H1 (cell line): ENCODE results near the gene RNF32. TPM values are rescaled to one million over a fixed set of nuclear protein-coding genes. Genes with fewer than 3 reads are reported as not detected.

Experiments
- CTCF ChIA-PET: fragments of 300-600 bp; sonication (Branson Sonifier 250); formaldehyde crosslinking; loops from one replicate; lab custom pipeline; 2021; ENCODE audit not compliant: partially characterized antibody; lab: Charles Lee
- POLR2A ChIA-PET: fragments of 300-600 bp; sonication (Branson Sonifier 250); formaldehyde crosslinking; loops from one replicate; lab custom pipeline; 2021; ENCODE audit warnings: inconsistent platforms; ENCODE audit not compliant: partially characterized antibody; lab: Charles Lee
- DNase-seq, 2 experiments: peaks; one replicate each; pipeline versions ENCODE4 v3.0.0 to v3.0.0-alpha.2; 2010 to 2022; ENCODE audit warnings: low spot score in 2 of 2, low read depth in 1 of 2, mixed read lengths in 1 of 2
- FAIRE-seq: peaks from 2 replicates; lab custom pipeline; 2011; peaks lifted over from hg19 to GRCh38; lab: Jason Lieb, UNC
- H2AFZ ChIP-seq: 2 replicates; pipeline ENCODE4 v1.8.1; 2012; ENCODE audit warnings: low read length, inconsistent platforms
- H2AK5ac ChIP-seq: 2 replicates; pipeline ENCODE4 v1.6.1; 2013; ENCODE audit warnings: low read depth, low read length
- H2BK120ac ChIP-seq: replicated peaks from 2 replicates; pipeline ENCODE3; 2013; ENCODE audit warnings: low read depth, low read length, inconsistent platforms
- H2BK12ac ChIP-seq: 2 replicates; pipeline ENCODE4 v1.6.1; 2013; ENCODE audit warnings: low read depth, low read length
- H2BK15ac ChIP-seq: 2 replicates; pipeline ENCODE4 v1.6.1; 2013; ENCODE audit warnings: low read length
- H2BK20ac ChIP-seq: 2 replicates; pipeline ENCODE4 v1.6.1; 2013; ENCODE audit warnings: low read length
- H2BK5ac ChIP-seq: 2 replicates; pipeline ENCODE4 v1.6.1; 2013; ENCODE audit warnings: low read depth, low read length
- H3K14ac ChIP-seq: 2 replicates; pipeline ENCODE4 v1.6.1; 2013; ENCODE audit warnings: inconsistent platforms; ENCODE audit not compliant: insufficient read length
- H3K18ac ChIP-seq: 2 replicates; pipeline ENCODE4 v1.6.1; 2013; ENCODE audit warnings: low read length; ENCODE audit errors: extremely low read depth
- H3K23ac ChIP-seq: 2 replicates; pipeline ENCODE4 v1.6.1; 2013; ENCODE audit warnings: inconsistent platforms; ENCODE audit not compliant: insufficient read length
- H3K23me2 ChIP-seq: 2 replicates; pipeline ENCODE4 v1.6.1; 2013; ENCODE audit warnings: low read depth, low read length
- H3K27ac ChIP-seq: 2 replicates; pipeline ENCODE4 v1.6.1; 2011; ENCODE audit warnings: low read depth, low read length, inconsistent platforms
- H3K27me3 ChIP-seq, 4 experiments: replicated peaks in 1 of 4; 1 replicate in 1 of 4; 2 replicates in 3 of 4; pipeline versions ENCODE4 v1.6.1 to v1.8.1; 2011 to 2013; ENCODE audit warnings: low read length in 3 of 4, mild to moderate bottlenecking in 3 of 4, inconsistent platforms in 2 of 4, mixed read lengths in 2 of 4, moderate library complexity in 1 of 4; ENCODE audit not compliant: control insufficient read depth in 3 of 4, insufficient read depth in 3 of 4; ENCODE audit errors: extremely low read depth in 1 of 4
- H3K36me3 ChIP-seq, 4 experiments: 2 replicates each; pipeline versions ENCODE4 v1.6.1 to v1.8.1; 2011 to 2013; ENCODE audit warnings: mild to moderate bottlenecking in 4 of 4, low read length in 3 of 4, moderate library complexity in 2 of 4, control low read depth in 1 of 4, inconsistent platforms in 1 of 4; ENCODE audit not compliant: insufficient read depth in 4 of 4, control insufficient read depth in 2 of 4
- H3K4ac ChIP-seq: replicated peaks from 2 replicates; pipeline ENCODE3; 2013; ENCODE audit warnings: low read length, low read depth, mixed read lengths, inconsistent platforms; ENCODE audit not compliant: insufficient read length
- H3K4me1 ChIP-seq, 4 experiments: replicated peaks in 1 of 4; 1 replicate in 1 of 4; 2 replicates in 3 of 4; pipeline versions ENCODE4 v1.6.1 to v1.8.1; 2011 to 2013; ENCODE audit warnings: low read length in 3 of 4, inconsistent platforms in 2 of 4, mixed read lengths in 1 of 4; ENCODE audit not compliant: insufficient read depth in 4 of 4, control insufficient read depth in 3 of 4
- H3K4me2 ChIP-seq, 2 experiments: 2 replicates each; pipeline versions ENCODE4 v1.6.1 to v1.8.1; 2011 to 2013; ENCODE audit warnings: low read depth in 2 of 2, low read length in 2 of 2, control low read depth in 1 of 2, inconsistent platforms in 1 of 2, mild to moderate bottlenecking in 1 of 2; ENCODE audit not compliant: insufficient read depth in 1 of 2
- H3K4me3 ChIP-seq, 4 experiments: fragments of 200-600, 300-600 bp in 1 of 4; sonication (generic), shearing (Covaris generic), sonication (Bioruptor Twin) in 1 of 4; 2 replicates each; pipeline versions ENCODE4 v1.5.1 to v1.8.1; 2011 to 2016; ENCODE audit warnings: low read length in 4 of 4, low read depth in 3 of 4, control low read depth in 2 of 4, inconsistent platforms in 2 of 4, mild to moderate bottlenecking in 2 of 4, mixed read lengths in 1 of 4, moderate library complexity in 1 of 4; ENCODE audit not compliant: insufficient read depth in 2 of 4; ENCODE audit errors: extremely low read depth in 1 of 4
- H3K56ac ChIP-seq: replicated peaks from 2 replicates; pipeline ENCODE3; 2013; ENCODE audit warnings: low read depth, mild to moderate bottlenecking, mixed read lengths, low read length, inconsistent platforms; ENCODE audit not compliant: insufficient read length
- H3K79me1 ChIP-seq: 2 replicates; pipeline ENCODE4 v1.6.1; 2013; ENCODE audit warnings: low read depth, low read length, control low read depth
- H3K79me2 ChIP-seq, 2 experiments: 2 replicates each; pipeline versions ENCODE4 v1.6.1 to v1.8.1; 2012 to 2013; ENCODE audit warnings: low read length in 2 of 2, mild to moderate bottlenecking in 2 of 2, inconsistent platforms in 1 of 2; ENCODE audit not compliant: insufficient read depth in 2 of 2, control insufficient read depth in 1 of 2
- H3K9ac ChIP-seq, 4 experiments: replicated peaks in 1 of 4; 1 replicate in 1 of 4; 2 replicates in 3 of 4; pipeline versions ENCODE4 v1.6.1 to v1.8.1; 2011 to 2013; ENCODE audit warnings: low read depth in 3 of 4, low read length in 3 of 4, control low read depth in 2 of 4, mild to moderate bottlenecking in 2 of 4, moderate library complexity in 2 of 4, inconsistent platforms in 1 of 4; ENCODE audit errors: extremely low read depth in 1 of 4
- H3K9me3 ChIP-seq, 2 experiments: 2 replicates each; pipeline versions ENCODE4 v1.6.1 to v1.8.1; 2012 to 2013; ENCODE audit warnings: mild to moderate bottlenecking in 2 of 2, moderate library complexity in 2 of 2, control low read depth in 1 of 2, inconsistent platforms in 1 of 2, low read depth in 1 of 2, low read length in 1 of 2, mixed read lengths in 1 of 2; ENCODE audit not compliant: insufficient read depth in 2 of 2
- H4K20me1 ChIP-seq, 2 experiments: replicated peaks in 1 of 2; 2 replicates each; pipeline versions ENCODE3 to v1.8.1; 2011 to 2013; ENCODE audit warnings: inconsistent platforms in 2 of 2, low read length in 2 of 2, mild to moderate bottlenecking in 1 of 2; ENCODE audit not compliant: insufficient read depth in 2 of 2, control insufficient read depth in 1 of 2
- H4K5ac ChIP-seq: 2 replicates; pipeline ENCODE4 v1.6.1; 2013; ENCODE audit warnings: low read length, low read depth, mixed read lengths, inconsistent platforms; ENCODE audit not compliant: insufficient read length
- H4K8ac ChIP-seq: 2 replicates; pipeline ENCODE4 v1.8.0; 2013; ENCODE audit warnings: mild to moderate bottlenecking, moderate library complexity, low read length, inconsistent platforms; ENCODE audit not compliant: insufficient read depth; ENCODE audit errors: extremely low read depth
- H4K91ac ChIP-seq: replicated peaks from 2 replicates; pipeline ENCODE3; 2013; ENCODE audit warnings: low read length, mixed read lengths, inconsistent platforms; ENCODE audit not compliant: insufficient read length
- BACH1 ChIP-seq: IDR thresholded peaks from 2 replicates; pipeline ENCODE4 v1.6.1; 2012; ENCODE audit warnings: low read length, improper control_type of control experiment
- BRCA1 ChIP-seq: IDR thresholded peaks from 2 replicates; pipeline ENCODE4 v1.6.1; 2012; ENCODE audit warnings: low read depth, low read length, improper control_type of control experiment
- CTBP2 ChIP-seq: IDR thresholded peaks from 2 replicates; pipeline ENCODE4 v1.7.0; 2011; ENCODE audit warnings: borderline replicate concordance, mild to moderate bottlenecking, moderate library complexity, mixed read lengths, low read length; ENCODE audit not compliant: insufficient read depth, insufficient read length
- NRF1 ChIP-seq: IDR thresholded peaks from 2 replicates; pipeline ENCODE4 v1.6.1; 2011; ENCODE audit warnings: mild to moderate bottlenecking, low read depth, low read length, improper control_type of control experiment
- POLR2A ChIP-seq, 2 experiments: IDR thresholded peaks; 1 replicate in 1 of 2; 2 replicates in 1 of 2; pipeline ENCODE4 v1.6.1; 2011; ENCODE audit warnings: low read depth in 2 of 2, low read length in 2 of 2, mild to moderate bottlenecking in 2 of 2; ENCODE audit errors: control extremely low read depth in 1 of 2
- RAD21 ChIP-seq, 2 experiments: IDR thresholded peaks in 1 of 2; conservative IDR thresholded peaks in 1 of 2; 2 replicates each; pipeline ENCODE4 v1.6.1; 2011; ENCODE audit warnings: low read depth in 2 of 2, low read length in 2 of 2, improper control_type of control experiment in 1 of 2, inconsistent platforms in 1 of 2, mild to moderate bottlenecking in 1 of 2, moderate library complexity in 1 of 2
- SP2 ChIP-seq: IDR thresholded peaks from 2 replicates; pipeline ENCODE4 v1.6.1; 2012; ENCODE audit warnings: mild to moderate bottlenecking, low read length, inconsistent platforms
- SP4 ChIP-seq: IDR thresholded peaks from 2 replicates; pipeline ENCODE4 v1.6.1; 2012; ENCODE audit warnings: low read length, inconsistent platforms
- SRF ChIP-seq: IDR thresholded peaks from 2 replicates; pipeline ENCODE4 v1.6.1; 2011; ENCODE audit warnings: mild to moderate bottlenecking, low read depth, low read length, moderate library complexity
- SUZ12 ChIP-seq: fragments of 200-600 bp; sonication (generic); IDR thresholded peaks from 2 replicates; pipeline ENCODE4 v1.6.1; 2012; ENCODE audit warnings: mild to moderate bottlenecking, inconsistent platforms, low read length, moderate library complexity, mixed read lengths
- polyA plus RNA-seq, 7 experiments: library from polyadenylated mRNA; depleted of rRNA in 3 of 7; stranded (reverse) in 5 of 7; unstranded in 2 of 7; fragments of >200 nt in 5 of 7; fragments of 200-250 nt in 2 of 7; gene quantifications; 1 replicate in 5 of 7; 2 replicates in 1 of 7; 4 replicates in 1 of 7; pipeline versions ENCODE4 v1.2.1 to v1.2.3, GENCODE V29; 2011 to 2013; ENCODE audit warnings: missing spikeins in 2 of 7, mixed read lengths in 2 of 7
- total RNA-seq: library from RNA; stranded (reverse); fragmentation: NEBNext Ultra II Directional; extraction: Animal tissue kit (Norgen Biotek cat#: 25700); gene quantifications from 2 replicates; pipeline ENCODE4 v1.2.1, GENCODE V29; 2021
- TF ChIP-seq, protein P1 (sequence below): IDR thresholded peaks from 2 replicates; pipeline ENCODE4 v1.6.1; 2012; ENCODE audit warnings: inconsistent platforms

Gene RNF32
- total and polyA plus RNA-seq, 2 of the 8 experiments (the other 6 are each of a cell fraction or from before 2014, with no cell fraction given), result 0.48 to 1.2 TPM

DNA sequence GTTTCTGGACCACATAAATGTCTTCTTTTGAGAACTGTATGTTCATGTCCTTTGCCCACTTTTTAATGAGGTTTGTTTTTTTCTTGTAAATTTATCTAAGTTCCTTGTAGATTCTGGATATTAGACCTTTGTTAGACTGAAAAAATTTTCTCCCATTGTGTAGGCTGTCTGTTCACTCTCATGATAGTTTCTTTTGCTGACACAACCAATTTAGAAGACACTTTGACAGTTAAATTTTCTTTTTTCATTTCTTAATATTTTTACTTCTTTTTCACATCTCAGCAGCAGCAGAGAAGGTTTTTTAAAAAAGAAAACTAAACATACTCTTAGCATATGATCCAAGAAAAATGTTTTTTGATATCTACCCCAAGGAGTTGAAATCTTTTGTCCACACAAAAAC is 61.8 kb downstream of the RNF32 start:
- H3K9ac ChIP-seq, result no peak overlapping the region
- H3K4me2 ChIP-seq, result no peak overlapping the region
- H2BK120ac ChIP-seq, result no peak overlapping the region
- H2AFZ ChIP-seq, result no peak overlapping the region
- no peak overlapping the region for H3K27ac ChIP-seq
- H3K36me3 ChIP-seq, result no peaks in the 10 kb centered on the region; a peak in 1 of 8 replicates
- no peak overlapping the region for H3K4ac ChIP-seq
- no peak overlapping the region for H4K91ac ChIP-seq
- H4K8ac ChIP-seq, result no peak overlapping the region
- H3K79me2 ChIP-seq, result no peaks in the 10 kb centered on the region
- no peaks in the 10 kb centered on the region for H3K79me1 ChIP-seq
- CTCF ChIA-PET, result no interaction called here
- H3K4me1 ChIP-seq, result no peaks in the 10 kb centered on the region
- FAIRE-seq, result no peak
- no peak overlapping the region for H2BK20ac ChIP-seq
- H2BK12ac ChIP-seq, result no peak overlapping the region
- H2BK5ac ChIP-seq, result no peak overlapping the region
- H3K18ac ChIP-seq, result no peak overlapping the region
- no peak overlapping the region for H3K14ac ChIP-seq
- peaks cover 0 to 2% of the 10 kb centered on the region in 2 experiments for H4K20me1 ChIP-seq
- peaks cover 9 to 12% of the 10 kb centered on the region in 2 experiments for H3K9me3 ChIP-seq
- no peaks in the 10 kb centered on the region for H3K23me2 ChIP-seq
- no peak overlapping the region for H3K4me3 ChIP-seq
- H4K5ac ChIP-seq, result no peak overlapping the region
- no peak overlapping the region for H3K56ac ChIP-seq
- H2BK15ac ChIP-seq, result no peak overlapping the region
- TF ChIP-seq SRF (no peak), POLR2A (IDR thresholded peaks at IDR 0.05; ENCODE audit: control extremely low read depth in 1 of 2, low read depth in 2 of 2, low read length in 2 of 2) (no peak), CTBP2 (no peak), BACH1 (no peak), BRCA1 (no peak), SP4 (no peak), RAD21 (IDR thresholded peaks at IDR 0.05 in 1 of 2, conservative IDR thresholded peaks at IDR 0.05 in 1 of 2; ENCODE audit: low read depth in 2 of 2, low read length in 2 of 2) (no peak), SP2 (no peak), SUZ12 (no peak), NRF1 (no peak)
- TF ChIP-seq, protein P1, sequence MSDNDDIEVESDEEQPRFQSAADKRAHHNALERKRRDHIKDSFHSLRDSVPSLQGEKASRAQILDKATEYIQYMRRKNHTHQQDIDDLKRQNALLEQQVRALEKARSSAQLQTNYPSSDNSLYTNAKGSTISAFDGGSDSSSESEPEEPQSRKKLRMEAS, result no peak
- POLR2A ChIA-PET, result no interaction called here
- DNase-seq, result no peak
- no peak overlapping the region for H2AK5ac ChIP-seq
- H3K27me3 ChIP-seq, result no peaks in the 10 kb centered on the region
- H3K23ac ChIP-seq, result no peak overlapping the region
